Measurements from ENCODE around the gene SPTBN4. TPM values are rescaled to one million over a fixed set of nuclear protein-coding genes. Genes with fewer than 3 reads are reported as not detected.
A peak's percentile ranks its signal among the peaks of the same experiment; 100 is the strongest.

Gene SPTBN4
- total RNA-seq, 2 donors from 2014 or later: 0.29 to 0.74 TPM

- intact Hi-C loops (cut with DNase I): no loop called here
- no peak for DNase-seq
Observed at GRCh38 chr19:40571831-40572495, 105.2 kb downstream of the SPTBN4 start.

GRCh38 chr19:40575326-40575725, 108.5 kb downstream of the SPTBN4 start:
- TF ChIP-seq CTCF (IDR thresholded peaks at IDR 0.05): no peak
- DNase-seq: no peak
- Histone ChIP-seq H3K4me3 (no peak overlapping the region), H3K27me3 (no peaks in the 10 kb centered on the region), H3K36me3 (no peaks in the 10 kb centered on the region), H3K4me1 (no peaks in the 10 kb centered on the region), H3K9me3 (no peaks in the 10 kb centered on the region), H3K9ac (ENCODE audit: low read depth in 2 of 2, low read length in 2 of 2) (no peak overlapping the region), H3K27ac (no peak overlapping the region)
- intact Hi-C loops (cut with DNase I): no loop called here

More at GRCh38 chr19:40571831-40572495, 105.2 kb downstream of the SPTBN4 start:
- H3K4me3 ChIP-seq: no peak overlapping the region
- H3K27me3 ChIP-seq: peaks cover 19% of the 10 kb centered on the region
- H3K36me3 ChIP-seq: no peaks in the 10 kb centered on the region
- H3K4me1 ChIP-seq: no peaks in the 10 kb centered on the region
- no peak for TF ChIP-seq CTCF (IDR thresholded peaks at IDR 0.05)
- no peaks in the 10 kb centered on the region for H3K9me3 ChIP-seq
- H3K9ac ChIP-seq (ENCODE audit: low read depth in 2 of 2, low read length in 2 of 2): no peak overlapping the region
- H3K27ac ChIP-seq: no peak overlapping the region

GRCh38 chr19:40576151-40576584, 109.4 kb downstream of the SPTBN4 start:
- no peaks in the 10 kb centered on the region for H3K4me1 ChIP-seq
- no peaks in the 10 kb centered on the region for H3K9me3 ChIP-seq
- no peaks in the 10 kb centered on the region for H3K27me3 ChIP-seq
- H3K9ac ChIP-seq (ENCODE audit: low read depth in 2 of 2, low read length in 2 of 2): peak overlapping the region in 1 of 2 donors; percentile 43
- H3K27ac ChIP-seq: peak overlapping the region; percentile 66
- H3K36me3 ChIP-seq: no peaks in the 10 kb centered on the region
- H3K4me3 ChIP-seq: peak overlapping the region; percentile 80
- TF ChIP-seq CTCF (IDR thresholded peaks at IDR 0.05): no peak
- intact Hi-C loops (cut with DNase I): no loop called here
- no peak for DNase-seq

GRCh38 chr19:40576585-40577451, 110.0 kb downstream of the SPTBN4 start, which contains the start of gene SHKBP1:
Gene SHKBP1, plus strand, starts transcription at chr19:40576873. Its CDS starts 27 bp downstream, at chr19:40576900.
- Histone ChIP-seq H3K4me3 (peak within 1 kb of the TSS; percentile 80), H3K4me1 (no peaks in the 10 kb centered on the region), H3K9me3 (no peaks in the 10 kb centered on the region), H3K27ac (peak within 1 kb of the TSS; percentile 66), H3K36me3 (no peaks in the 10 kb centered on the region), H3K27me3 (no peaks in the 10 kb centered on the region), H3K9ac (ENCODE audit: low read depth in 2 of 2, low read length in 2 of 2) (peak within 1 kb of the TSS; percentile 73 to 85)
- TF ChIP-seq CTCF (IDR thresholded peaks at IDR 0.05): no peak
- DNase-seq: peak; percentile 97
- intact Hi-C loops (cut with DNase I): no loop called here

GRCh38 chr19:40578442-40578908, 111.7 kb downstream of the SPTBN4 start:
- no peaks in the 10 kb centered on the region for H3K27me3 ChIP-seq
- intact Hi-C loops (cut with DNase I): no loop called here
- no peak for TF ChIP-seq CTCF (IDR thresholded peaks at IDR 0.05)
- H3K9me3 ChIP-seq: no peaks in the 10 kb centered on the region
- H3K36me3 ChIP-seq: no peaks in the 10 kb centered on the region
- no peak overlapping the region for H3K4me3 ChIP-seq
- no peaks in the 10 kb centered on the region for H3K4me1 ChIP-seq
- DNase-seq: no peak
- no peak overlapping the region for H3K9ac ChIP-seq (ENCODE audit: low read depth in 2 of 2, low read length in 2 of 2)
- H3K27ac ChIP-seq: no peak overlapping the region
